Lung (tissue), 12 donors: ENCODE results near the gene SLC46A1. TPM values are rescaled to one million over a fixed set of nuclear protein-coding genes. Genes with fewer than 3 reads are reported as not detected.

ENCODE experiments used
- ATAC-seq: fragments of 200-7000 bp; cut with Tn5 transposase; one replicate; pipeline ENCODE4 v1.9.1; 2020; ENCODE audit warnings: moderate number of reproducible peaks; ENCODE audit not compliant: insufficient read depth, low FRiP score
- DNase-seq, 3 donors: peaks; one replicate each; pipeline ENCODE4 v3.0.0-alpha.2; 2013 to 2017
- H3K27ac ChIP-seq, 2 donors: one replicate each; pipeline ENCODE4 v1.5.1; 2013; ENCODE audit warnings: mild to moderate bottlenecking in 2 of 2, moderate library complexity in 2 of 2, control low read depth in 1 of 2, inconsistent platforms in 1 of 2, low read depth in 1 of 2, low read length in 1 of 2
- H3K27me3 ChIP-seq, 3 donors: one replicate each; pipeline ENCODE4 v1.5.1; 2013; ENCODE audit warnings: low read length in 2 of 3; ENCODE audit not compliant: control insufficient read depth in 3 of 3, insufficient read depth in 3 of 3
- H3K36me3 ChIP-seq, 4 donors: one replicate each; pipeline ENCODE4 v1.5.1; 2013; ENCODE audit warnings: low read length in 4 of 4, mild to moderate bottlenecking in 1 of 4, moderate library complexity in 1 of 4; ENCODE audit not compliant: control insufficient read depth in 4 of 4, insufficient read depth in 4 of 4
- H3K4me1 ChIP-seq, 5 donors: one replicate each; pipeline ENCODE4 v1.5.1; 2013; ENCODE audit warnings: low read length in 5 of 5, mild to moderate bottlenecking in 2 of 5, moderate library complexity in 1 of 5; ENCODE audit not compliant: control insufficient read depth in 5 of 5, insufficient read depth in 5 of 5
- H3K4me3 ChIP-seq: one replicate; pipeline ENCODE4 v1.5.1; 2013; ENCODE audit warnings: mild to moderate bottlenecking, control low read depth, moderate library complexity
- H3K9ac ChIP-seq, 2 donors: one replicate each; pipeline ENCODE4 v1.5.1; 2013; ENCODE audit warnings: low read length in 2 of 2, control low read depth in 1 of 2; ENCODE audit not compliant: insufficient read depth in 1 of 2
- H3K9me3 ChIP-seq, 4 donors: one replicate each; pipeline ENCODE4 v1.5.1; 2013; ENCODE audit warnings: low read length in 3 of 4, mild to moderate bottlenecking in 1 of 4, moderate library complexity in 1 of 4; ENCODE audit not compliant: control insufficient read depth in 4 of 4, insufficient read depth in 3 of 4
- WGBS, 2 donors: extraction: QIAGEN DNeasy Blood & Tissue Kit; methylation state at CpG; one replicate each; pipeline ENCODE4 v1.1.7; 2013; 5-methylcytosine and 5-hydroxymethylcytosine counted together
- polyA plus RNA-seq, 2 donors: library from polyadenylated mRNA; stranded (reverse); fragments of 200-250 nt; gene quantifications; one replicate each; pipeline ENCODE4 v1.2.1, GENCODE V29; 2013
- total RNA-seq, 2 donors: library from RNA; depleted of rRNA in 1 of 2; stranded (reverse); fragments of >200 nt in 1 of 2; gene quantifications; one replicate each; pipeline ENCODE4 v1.2.1, GENCODE V29; 2014 to 2021
- TF ChIP-seq, protein P1 (sequence below): IDR thresholded peaks from 2 replicates; pipeline ENCODE4 v1.5.1; 2012; ENCODE audit warnings: mild to moderate bottlenecking; ENCODE audit errors: control extremely low read depth, extremely low read depth
- donor health status: control.
- donor health status: control.
- donor health status: Bipolar disorder and iron deficiency.
- donor health status: healthy.
- donor health status: DM: yes; HTN: yes; CAD: no.

Gene SLC46A1
- total and polyA plus RNA-seq, 4 donors: 4.6 to 23.8 (median 9.4) TPM

DNA sequence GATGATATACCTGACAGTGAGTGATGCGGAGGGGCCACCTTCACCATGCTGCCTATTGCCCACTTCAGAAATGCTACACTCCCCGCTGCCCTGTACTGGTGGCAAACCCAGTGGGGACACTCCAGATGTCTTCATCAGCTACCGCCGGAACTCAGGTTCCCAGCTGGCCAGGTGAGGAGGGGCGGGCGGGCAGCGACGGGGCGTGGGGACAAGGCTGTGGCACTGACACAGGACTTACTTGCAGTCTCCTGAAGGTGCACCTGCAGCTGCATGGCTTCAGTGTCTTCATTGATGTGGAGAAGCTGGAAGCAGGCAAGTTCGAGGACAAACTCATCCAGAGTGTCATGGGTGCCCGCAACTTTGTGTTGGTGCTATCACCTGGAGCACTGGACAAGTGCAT is 17.9 kb downstream of the SLC46A1 start:
- DNase-seq: no peak
- peaks cover 0 to 22% (median 11%) of the 10 kb centered on the region in 4 donors for H3K36me3 ChIP-seq
- 96% methylated on average over 11 of the region's 11 CpGs for WGBS, 2 donors

DNA sequence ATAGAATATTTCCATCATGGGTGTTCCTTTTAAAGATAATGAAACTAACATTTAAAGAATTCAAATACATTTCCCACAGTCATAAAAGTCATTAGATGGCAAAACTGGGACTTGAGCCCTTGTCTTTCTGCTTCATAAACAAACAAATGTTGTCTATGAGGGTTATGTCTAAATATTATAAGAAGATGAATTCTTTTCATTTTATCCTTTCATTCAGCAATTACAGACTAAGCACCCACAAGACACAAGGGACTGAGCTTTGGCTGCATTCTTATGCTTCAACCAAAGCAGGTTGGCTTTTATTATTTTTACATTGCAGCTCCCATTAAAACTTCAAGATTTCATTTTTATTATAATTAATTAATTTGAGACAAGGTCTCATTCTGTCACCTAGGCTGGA is 19.6 kb downstream of the SLC46A1 start:
- TF ChIP-seq, protein P1, sequence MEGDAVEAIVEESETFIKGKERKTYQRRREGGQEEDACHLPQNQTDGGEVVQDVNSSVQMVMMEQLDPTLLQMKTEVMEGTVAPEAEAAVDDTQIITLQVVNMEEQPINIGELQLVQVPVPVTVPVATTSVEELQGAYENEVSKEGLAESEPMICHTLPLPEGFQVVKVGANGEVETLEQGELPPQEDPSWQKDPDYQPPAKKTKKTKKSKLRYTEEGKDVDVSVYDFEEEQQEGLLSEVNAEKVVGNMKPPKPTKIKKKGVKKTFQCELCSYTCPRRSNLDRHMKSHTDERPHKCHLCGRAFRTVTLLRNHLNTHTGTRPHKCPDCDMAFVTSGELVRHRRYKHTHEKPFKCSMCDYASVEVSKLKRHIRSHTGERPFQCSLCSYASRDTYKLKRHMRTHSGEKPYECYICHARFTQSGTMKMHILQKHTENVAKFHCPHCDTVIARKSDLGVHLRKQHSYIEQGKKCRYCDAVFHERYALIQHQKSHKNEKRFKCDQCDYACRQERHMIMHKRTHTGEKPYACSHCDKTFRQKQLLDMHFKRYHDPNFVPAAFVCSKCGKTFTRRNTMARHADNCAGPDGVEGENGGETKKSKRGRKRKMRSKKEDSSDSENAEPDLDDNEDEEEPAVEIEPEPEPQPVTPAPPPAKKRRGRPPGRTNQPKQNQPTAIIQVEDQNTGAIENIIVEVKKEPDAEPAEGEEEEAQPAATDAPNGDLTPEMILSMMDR: no peak
- no peak overlapping the region for H3K4me3 ChIP-seq
- no peak overlapping the region for H3K9ac ChIP-seq
- peaks cover 0 to 30% (median 3%) of the 10 kb centered on the region in 3 donors for H3K27me3 ChIP-seq
- H3K36me3 ChIP-seq: peaks cover 0 to 18% (median 10%) of the 10 kb centered on the region in 4 donors
- no peak overlapping the region for H3K27ac ChIP-seq
- ATAC-seq (no peak), DNase-seq (no peak)
- H3K4me1 ChIP-seq: peaks cover 0 to 16% (median 0%) of the 10 kb centered on the region in 5 donors
- no peaks in the 10 kb centered on the region for H3K9me3 ChIP-seq

More for the DNA sequence above, 17.9 kb downstream of the SLC46A1 start:
- no peaks in the 10 kb centered on the region for H3K9me3 ChIP-seq
- no peak for ATAC-seq
- H3K4me3 ChIP-seq: no peak overlapping the region
- H3K9ac ChIP-seq: no peak overlapping the region
- peaks cover 0 to 12% (median 0%) of the 10 kb centered on the region in 5 donors for H3K4me1 ChIP-seq
- peaks cover 0 to 15% (median 0%) of the 10 kb centered on the region in 3 donors for H3K27me3 ChIP-seq
- no peak overlapping the region for H3K27ac ChIP-seq
- TF ChIP-seq, protein P1: no peak

DNA sequence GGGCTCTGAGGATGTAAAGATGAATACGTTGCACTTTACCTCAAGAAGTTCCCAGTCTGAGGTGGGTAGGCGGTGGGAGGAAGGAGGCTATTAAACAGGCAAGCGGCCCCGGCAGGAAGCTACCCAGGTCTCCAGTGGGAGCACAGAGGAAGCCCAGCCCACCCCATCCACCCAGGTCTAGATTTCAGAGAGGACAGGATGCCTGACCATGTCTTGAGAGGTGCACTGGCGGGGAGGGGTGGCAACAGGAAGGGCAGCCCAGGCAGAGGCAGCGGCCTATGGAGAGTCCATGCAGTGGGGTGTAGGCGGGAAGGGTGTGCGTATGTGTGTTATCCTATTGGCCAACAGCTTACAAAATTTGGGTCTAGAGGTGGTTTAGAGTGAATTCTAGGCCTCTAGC is 20.6 kb downstream of the SLC46A1 start:
- no peak overlapping the region for H3K27ac ChIP-seq

More for the DNA sequence above, 20.6 kb downstream of the SLC46A1 start:
- ATAC-seq: no peak
- Histone ChIP-seq H3K36me3 (peaks cover 0 to 14% (median 8%) of the 10 kb centered on the region in 4 donors), H3K9me3 (no peaks in the 10 kb centered on the region), H3K4me1 (peaks cover 0 to 20% (median 0%) of the 10 kb centered on the region in 5 donors), H3K4me3 (no peak overlapping the region), H3K9ac (no peak overlapping the region), H3K27me3 (peaks cover 0 to 30% (median 5%) of the 10 kb centered on the region in 3 donors)
- TF ChIP-seq, protein P1: no peak
- 47 to 72% methylated on average over 8 of the region's 8 CpGs for WGBS, 2 donors
- DNase-seq: no peak
